CD4-positive, alpha-beta T cell (primary cell): Measurements from ENCODE around the gene TTC8. TPM values are rescaled to one million over a fixed set of nuclear protein-coding genes. Genes with fewer than 3 reads are reported as not detected.

ENCODE experiments used
- ATAC-seq: fragments of 200-7000 bp; cut with Tn5 transposase; one replicate; pipeline ENCODE4 v1.10.0; 2022; ENCODE audit warnings: mild to moderate bottlenecking; ENCODE audit not compliant: poor library complexity
- CTCF ChIA-PET: fragments of 350-600 bp; sonication (Branson Sonifier 250); formaldehyde crosslinking; loops from one replicate; lab custom pipeline; 2021; ENCODE audit warnings: antibody characterized with exemption, inconsistent platforms; lab: Charles Lee
- POLR2A ChIA-PET: fragments of 350-600 bp; sonication (Branson Sonifier 250); formaldehyde crosslinking; loops from one replicate; lab custom pipeline; 2021; ENCODE audit warnings: antibody characterized with exemption, inconsistent platforms; lab: Charles Lee
- DNase-seq, 14 experiments: peaks; one replicate each; pipeline ENCODE4 v3.0.0-alpha.2; 2013 to 2020; ENCODE audit warnings: mixed read lengths in 2 of 14
- H3K27ac ChIP-seq, 2 donors: one replicate each; pipeline versions ENCODE4 v1.5.1 to v1.7.0; 2013; ENCODE audit warnings: low read length in 2 of 2, low read depth in 1 of 2, mild to moderate bottlenecking in 1 of 2
- H3K27me3 ChIP-seq, 2 experiments: 1 replicate in 1 of 2; 2 replicates in 1 of 2; pipeline versions ENCODE4 v1.6.1 to v1.7.0; 2013; ENCODE audit warnings: low read length in 2 of 2, control low read depth in 1 of 2, mild to moderate bottlenecking in 1 of 2, moderate library complexity in 1 of 2; ENCODE audit not compliant: insufficient read depth in 2 of 2, control insufficient read depth in 1 of 2
- H3K36me3 ChIP-seq: one replicate; pipeline ENCODE4 v1.6.1; 2013; ENCODE audit warnings: low read length, control low read depth; ENCODE audit not compliant: insufficient read depth
- H3K4me1 ChIP-seq: one replicate; pipeline ENCODE4 v1.6.1; 2013; ENCODE audit warnings: low read length, control low read depth; ENCODE audit not compliant: insufficient read depth
- H3K4me3 ChIP-seq: one replicate; pipeline ENCODE4 v1.5.1; 2013; ENCODE audit warnings: mild to moderate bottlenecking, low read length, moderate library complexity
- H3K9me3 ChIP-seq, 2 experiments: 1 replicate in 1 of 2; 2 replicates in 1 of 2; pipeline versions ENCODE4 v1.6.1 to v1.7.0; 2013; ENCODE audit warnings: low read length in 2 of 2, mild to moderate bottlenecking in 2 of 2, control low read depth in 1 of 2, moderate library complexity in 1 of 2; ENCODE audit not compliant: control insufficient read depth in 1 of 2, insufficient read depth in 1 of 2
- H3K27ac Mint-ChIP-seq: one replicate; pipeline ENCODE4 v1.8.0; 2020; ENCODE audit warnings: mixed read lengths
- H3K27me3 Mint-ChIP-seq: one replicate; pipeline ENCODE4 v1.8.0; 2021; ENCODE audit warnings: mixed read lengths
- H3K36me3 Mint-ChIP-seq: one replicate; pipeline ENCODE4 v1.8.0; 2021; ENCODE audit warnings: low read depth, mixed read lengths
- H3K4me1 Mint-ChIP-seq: one replicate; pipeline ENCODE4 v1.8.0; 2021; ENCODE audit warnings: low read depth, mixed read lengths
- H3K4me3 Mint-ChIP-seq: one replicate; pipeline ENCODE4 v1.8.0; 2020; ENCODE audit warnings: mild to moderate bottlenecking, mixed read lengths
- H3K9me3 Mint-ChIP-seq: one replicate; pipeline ENCODE4 v1.8.0; 2020; ENCODE audit warnings: mixed read lengths
- intact Hi-C, 2 experiments: fragments of 100-400 bp; cut with DNase I in 1 of 2; cut with micrococcal nuclease in 1 of 2; formaldehyde crosslinking; loops; one replicate each; pipeline versions ENCODE4 v1.15.1 to v1.9.0; 2023 to 2025; cut with DNase I, micrococcal nuclease
- total RNA-seq, 174 experiments: library from RNA in 2 of 174; stranded (reverse) in 2 of 174; gene quantifications; one replicate each; pipeline ENCODE4 v1.2.3 and lab custom pipeline; 2021 to 2026
- TF ChIP-seq, protein P1 (sequence below): fragments of 200-600 bp; IDR thresholded peaks from one replicate; pipeline ENCODE4 v1.8.0; 2022; ENCODE audit warnings: antibody characterized with exemption, mild to moderate bottlenecking

TTC8 gene
- total RNA-seq, 2 experiments from 2014 or later, result 1.6 to 2.1 TPM

GRCh38 chr14:88802596-88802995 lies 21.9 kb upstream of the TTC8 start:
- Mint-ChIP-seq H3K27me3 (peaks cover 68% of the 10 kb centered on the region), H3K36me3 (no peaks in the 10 kb centered on the region), H3K9me3 (no peaks in the 10 kb centered on the region), H3K27ac (no peak overlapping the region), H3K4me1 (no peaks in the 10 kb centered on the region), H3K4me3 (no peak overlapping the region)
- DNase-seq (no peak), ATAC-seq (no peak)
- ChIA-PET CTCF (no interaction called here), POLR2A (no interaction called here)
- H3K27ac ChIP-seq, result no peak overlapping the region
- H3K36me3 ChIP-seq, result no peaks in the 10 kb centered on the region
- no peaks in the 10 kb centered on the region for H3K4me1 ChIP-seq
- TF ChIP-seq, protein P1, sequence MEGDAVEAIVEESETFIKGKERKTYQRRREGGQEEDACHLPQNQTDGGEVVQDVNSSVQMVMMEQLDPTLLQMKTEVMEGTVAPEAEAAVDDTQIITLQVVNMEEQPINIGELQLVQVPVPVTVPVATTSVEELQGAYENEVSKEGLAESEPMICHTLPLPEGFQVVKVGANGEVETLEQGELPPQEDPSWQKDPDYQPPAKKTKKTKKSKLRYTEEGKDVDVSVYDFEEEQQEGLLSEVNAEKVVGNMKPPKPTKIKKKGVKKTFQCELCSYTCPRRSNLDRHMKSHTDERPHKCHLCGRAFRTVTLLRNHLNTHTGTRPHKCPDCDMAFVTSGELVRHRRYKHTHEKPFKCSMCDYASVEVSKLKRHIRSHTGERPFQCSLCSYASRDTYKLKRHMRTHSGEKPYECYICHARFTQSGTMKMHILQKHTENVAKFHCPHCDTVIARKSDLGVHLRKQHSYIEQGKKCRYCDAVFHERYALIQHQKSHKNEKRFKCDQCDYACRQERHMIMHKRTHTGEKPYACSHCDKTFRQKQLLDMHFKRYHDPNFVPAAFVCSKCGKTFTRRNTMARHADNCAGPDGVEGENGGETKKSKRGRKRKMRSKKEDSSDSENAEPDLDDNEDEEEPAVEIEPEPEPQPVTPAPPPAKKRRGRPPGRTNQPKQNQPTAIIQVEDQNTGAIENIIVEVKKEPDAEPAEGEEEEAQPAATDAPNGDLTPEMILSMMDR, result no peak
- intact Hi-C loops, result no loop called here
- no peak overlapping the region for H3K4me3 ChIP-seq
- peaks cover 0 to 3% of the 10 kb centered on the region in 2 experiments for H3K27me3 ChIP-seq
- H3K9me3 ChIP-seq, result no peaks in the 10 kb centered on the region

- Mint-ChIP-seq H3K4me1 (no peaks in the 10 kb centered on the region), H3K9me3 (peaks cover 1% of the 10 kb centered on the region), H3K4me3 (no peak overlapping the region), H3K27ac (no peak overlapping the region), H3K36me3 (peaks cover 1% of the 10 kb centered on the region), H3K27me3 (peaks cover 61% of the 10 kb centered on the region)
- ChIA-PET CTCF (no interaction called here), POLR2A (no interaction called here)
- DNase-seq, result no peak
- ATAC-seq, result no peak
- TF ChIP-seq, protein P1, result no peak
- H3K9me3 ChIP-seq, result no peaks in the 10 kb centered on the region
- H3K4me3 ChIP-seq, result no peak overlapping the region
- intact Hi-C loops, result no loop called here
- peaks cover 0 to 3% of the 10 kb centered on the region in 2 experiments for H3K27me3 ChIP-seq
- no peaks in the 10 kb centered on the region for H3K36me3 ChIP-seq
- no peak overlapping the region for H3K27ac ChIP-seq
- H3K4me1 ChIP-seq, result no peaks in the 10 kb centered on the region
Measured at GRCh38 chr14:88804035-88804434, 20.4 kb upstream of the TTC8 start.

DNA sequence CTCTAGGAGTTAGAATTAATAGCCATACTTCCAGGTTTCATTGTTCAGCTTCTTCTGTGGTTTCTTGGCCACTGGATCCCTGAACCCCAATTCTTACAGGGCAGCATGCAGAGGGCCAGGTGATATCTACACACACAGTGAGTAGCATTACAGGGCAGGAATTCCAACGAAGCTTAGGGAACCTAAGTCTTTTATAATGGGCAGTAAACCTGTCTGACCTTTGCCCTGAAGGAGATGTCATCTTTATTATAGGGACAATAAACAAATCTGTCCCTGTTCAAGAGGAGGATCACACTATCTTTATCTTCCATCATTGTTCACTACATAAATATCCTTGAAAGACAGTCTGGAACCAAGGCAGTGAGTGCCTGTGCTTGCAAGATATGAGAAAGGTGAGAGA lies 20.0 kb upstream of the TTC8 start:
- no peaks in the 10 kb centered on the region for H3K4me1 ChIP-seq
- Mint-ChIP-seq H3K4me1 (no peaks in the 10 kb centered on the region), H3K9me3 (peaks cover 3% of the 10 kb centered on the region), H3K36me3 (peaks cover 4% of the 10 kb centered on the region), H3K4me3 (no peak overlapping the region), H3K27me3 (peaks cover 61% of the 10 kb centered on the region), H3K27ac (no peak overlapping the region)
- TF ChIP-seq, protein P1, result no peak
- ATAC-seq, result no peak
- H3K27me3 ChIP-seq, result peaks cover 0 to 3% of the 10 kb centered on the region in 2 experiments
- CTCF ChIA-PET, result no interaction called here
- no peak for DNase-seq
- H3K9me3 ChIP-seq, result no peaks in the 10 kb centered on the region
- POLR2A ChIA-PET, result no interaction called here
- intact Hi-C loops, result no loop called here
- H3K27ac ChIP-seq, result no peak overlapping the region
- no peak overlapping the region for H3K4me3 ChIP-seq
- H3K36me3 ChIP-seq, result no peaks in the 10 kb centered on the region
